ENCODE results near the gene VIPR1.
A peak's percentile ranks its signal among the peaks of the same experiment; 100 is the strongest.

The VIPR1 gene

DNA sequence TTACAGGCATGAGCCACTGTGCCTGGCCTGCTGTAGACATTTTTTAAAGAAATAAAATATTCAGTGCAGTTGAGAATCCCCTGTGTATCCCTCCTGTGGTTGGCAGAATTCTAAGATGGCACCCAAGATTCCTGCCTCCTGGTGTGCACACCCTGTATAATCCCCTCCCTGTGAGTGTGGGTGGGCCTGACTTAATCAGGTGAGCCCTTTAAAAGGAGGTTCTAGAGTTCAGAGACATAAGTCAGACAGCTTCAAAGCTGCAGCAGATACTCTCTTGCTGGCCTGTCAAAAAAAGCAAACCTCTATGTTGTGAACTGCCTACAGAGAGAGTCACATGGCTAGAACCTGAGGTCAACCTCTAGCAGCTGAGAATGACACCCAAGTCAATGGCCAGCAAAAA, 7.0 kb upstream of the VIPR1 start:
- Histone ChIP-seq H3K4me1 (ENCODE audit: control insufficient read depth, insufficient read depth, low read length, poor library complexity, severe bottlenecking) (peaks cover 8% of the 10 kb centered on the region), H3K27ac (ENCODE audit: low read depth, low read length, severe bottlenecking) (no peak overlapping the region), H3K9me3 (ENCODE audit: control insufficient read depth, low read length) (no peaks in the 10 kb centered on the region), H3K4me3 (ENCODE audit: extremely low read depth, insufficient read depth, low read length, poor library complexity, severe bottlenecking) (no peak overlapping the region), H3K36me3 (ENCODE audit: control insufficient read depth, insufficient read depth, low read length) (no peaks in the 10 kb centered on the region)

DNA sequence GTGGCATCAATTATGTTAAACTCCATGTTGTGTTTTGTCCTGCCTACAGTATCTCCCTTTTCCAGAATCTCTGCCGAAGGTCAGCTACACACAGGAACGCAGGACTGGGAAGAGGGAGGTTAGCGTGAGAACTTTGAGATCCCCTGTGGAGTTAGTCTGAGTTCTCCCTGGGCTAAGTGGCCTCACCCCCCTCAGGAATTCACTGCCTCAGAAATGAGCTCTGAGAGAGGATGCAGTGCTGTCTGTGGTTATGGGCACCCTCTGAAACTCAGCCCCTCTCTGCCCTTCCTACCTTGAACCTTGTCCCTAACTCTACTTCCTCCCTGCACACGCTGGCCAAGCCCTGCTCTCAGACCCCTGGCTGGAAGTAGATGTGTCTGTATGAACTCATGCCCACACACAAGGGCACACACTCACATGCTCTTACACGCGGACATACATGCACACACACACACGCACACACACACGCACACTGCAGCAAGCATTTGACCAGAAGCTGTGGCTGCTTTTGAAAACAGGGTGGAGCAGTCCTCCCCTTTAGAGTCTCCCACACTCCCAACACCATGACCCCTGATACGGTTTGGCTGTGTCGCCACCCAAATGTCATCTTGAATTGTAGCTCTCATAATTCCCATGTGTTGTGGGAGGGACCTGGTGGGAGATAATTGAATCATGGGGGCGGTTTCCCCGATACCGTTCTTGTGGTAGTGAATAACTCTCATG, 5.3 kb upstream of the VIPR1 start:
- Histone ChIP-seq H3K9me3 (ENCODE audit: control insufficient read depth, low read length) (no peaks in the 10 kb centered on the region), H3K4me1 (ENCODE audit: control insufficient read depth, insufficient read depth, low read length, poor library complexity, severe bottlenecking) (peaks cover 9% of the 10 kb centered on the region), H3K36me3 (ENCODE audit: control insufficient read depth, insufficient read depth, low read length) (no peaks in the 10 kb centered on the region), H3K27ac (ENCODE audit: low read depth, low read length, severe bottlenecking) (no peak overlapping the region), H3K4me3 (ENCODE audit: extremely low read depth, insufficient read depth, low read length, poor library complexity, severe bottlenecking) (no peak overlapping the region)
- WGBS, 2 experiments (ENCODE audit: insufficient coverage in 2 of 2): 83 to 92% methylated on average over 2 to 6 of the region's 13 CpGs

DNA sequence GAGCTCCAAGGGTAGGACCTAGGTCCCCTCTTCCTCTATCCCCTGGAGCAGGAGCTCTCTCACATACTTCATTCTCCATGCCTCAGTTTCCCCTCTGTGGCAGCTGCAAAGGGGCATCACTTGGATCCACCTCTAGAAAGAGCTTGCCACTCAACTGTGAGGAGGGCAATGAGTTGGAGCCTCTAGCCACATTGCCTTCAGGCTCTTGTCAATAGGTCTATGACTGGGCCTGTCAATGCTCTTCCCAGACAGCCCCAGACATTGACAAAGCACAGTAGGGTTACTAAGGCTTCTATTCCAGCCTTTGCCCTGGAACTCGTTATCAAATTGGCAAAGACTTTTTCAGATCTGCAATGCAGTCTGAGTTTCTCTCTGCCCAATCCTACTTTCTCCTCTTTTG, 4.4 kb upstream of the VIPR1 start:
- no peaks in the 10 kb centered on the region for H3K9me3 ChIP-seq (ENCODE audit: control insufficient read depth, low read length)
- H3K4me3 ChIP-seq (ENCODE audit: extremely low read depth, insufficient read depth, low read length, poor library complexity, severe bottlenecking): no peak overlapping the region

DNA sequence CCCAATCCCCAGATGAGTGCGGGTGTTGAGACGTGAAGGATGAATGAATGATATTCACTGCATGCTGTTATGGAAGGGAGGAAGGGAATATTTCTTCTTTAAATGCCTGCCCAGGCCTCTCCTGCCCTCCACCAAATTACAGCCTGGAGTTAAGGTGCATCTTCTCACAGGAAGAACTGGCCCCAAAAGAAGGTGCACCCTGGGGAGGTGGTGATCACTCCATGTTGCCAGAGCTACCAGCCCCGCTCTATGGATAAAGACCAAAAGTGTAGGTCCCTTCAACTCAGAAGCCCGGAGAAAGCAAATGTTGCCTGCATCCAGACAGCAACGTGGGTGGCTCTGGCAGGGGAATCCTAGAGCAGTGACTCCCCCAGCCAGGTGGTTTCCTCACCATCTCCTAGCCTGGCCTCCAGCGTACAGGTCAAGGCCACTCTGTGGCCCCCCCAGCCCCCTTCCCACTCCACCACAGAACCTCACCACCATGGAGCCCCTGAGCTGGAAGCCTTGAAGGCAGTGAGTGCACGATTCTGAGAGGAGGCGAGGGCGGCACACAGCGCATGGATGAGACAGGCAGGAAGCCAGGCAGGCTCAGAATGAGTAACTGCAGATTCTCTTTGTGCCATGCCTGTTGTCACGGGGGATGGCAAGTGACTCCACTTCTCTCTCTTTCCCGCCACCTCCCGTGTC, 3.5 kb upstream of the VIPR1 start:
- 85 to 96% methylated on average over 7 to 9 of the region's 13 CpGs for WGBS, 2 experiments (ENCODE audit: insufficient coverage in 2 of 2)

More for the DNA sequence above, 4.4 kb upstream of the VIPR1 start:
- no peaks in the 10 kb centered on the region for H3K36me3 ChIP-seq (ENCODE audit: control insufficient read depth, insufficient read depth, low read length)
- H3K4me1 ChIP-seq (ENCODE audit: control insufficient read depth, insufficient read depth, low read length, poor library complexity, severe bottlenecking): peaks cover 8% of the 10 kb centered on the region
- WGBS, 2 experiments (ENCODE audit: insufficient coverage in 2 of 2): 74 to 82% methylated on average over 1 of the region's 1 CpG
- no peak overlapping the region for H3K27ac ChIP-seq (ENCODE audit: low read depth, low read length, severe bottlenecking)

DNA sequence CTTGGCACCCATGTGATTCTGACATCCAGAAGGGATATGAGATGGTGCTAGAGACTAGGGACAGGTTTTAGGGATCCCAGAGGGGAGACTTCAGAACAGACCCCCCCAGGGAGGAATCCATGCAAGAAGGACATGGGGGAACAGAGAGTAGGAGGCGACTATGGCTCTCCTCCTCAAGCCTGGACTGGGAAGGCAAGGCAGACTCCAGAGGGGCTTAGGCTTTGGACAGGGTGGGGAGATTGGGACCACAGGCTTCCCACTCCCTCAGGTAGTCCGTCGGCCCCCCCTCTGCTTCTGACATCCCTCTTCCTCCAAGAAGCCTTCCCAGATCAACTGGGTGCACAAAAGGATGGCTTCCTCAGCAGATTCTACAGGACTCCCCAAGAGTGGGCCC, 3.0 kb upstream of the VIPR1 start:
- Histone ChIP-seq H3K36me3 (ENCODE audit: control insufficient read depth, insufficient read depth, low read length) (no peaks in the 10 kb centered on the region), H3K27ac (ENCODE audit: low read depth, low read length, severe bottlenecking) (no peak overlapping the region), H3K4me3 (ENCODE audit: extremely low read depth, insufficient read depth, low read length, poor library complexity, severe bottlenecking) (no peak overlapping the region), H3K4me1 (ENCODE audit: control insufficient read depth, insufficient read depth, low read length, poor library complexity, severe bottlenecking) (peaks cover 8% of the 10 kb centered on the region), H3K9me3 (ENCODE audit: control insufficient read depth, low read length) (no peaks in the 10 kb centered on the region)
- 81% methylated on average over 3 of the region's 3 CpGs; no CpG with 5 or more reads in 1 of the 2 experiments for WGBS, 2 experiments (ENCODE audit: insufficient coverage in 2 of 2)

More for the DNA sequence above, 3.5 kb upstream of the VIPR1 start:
- Histone ChIP-seq H3K9me3 (ENCODE audit: control insufficient read depth, low read length) (no peaks in the 10 kb centered on the region), H3K4me3 (ENCODE audit: extremely low read depth, insufficient read depth, low read length, poor library complexity, severe bottlenecking) (no peak overlapping the region), H3K27ac (ENCODE audit: low read depth, low read length, severe bottlenecking) (no peak overlapping the region), H3K36me3 (ENCODE audit: control insufficient read depth, insufficient read depth, low read length) (no peaks in the 10 kb centered on the region), H3K4me1 (ENCODE audit: control insufficient read depth, insufficient read depth, low read length, poor library complexity, severe bottlenecking) (peaks cover 8% of the 10 kb centered on the region)

DNA sequence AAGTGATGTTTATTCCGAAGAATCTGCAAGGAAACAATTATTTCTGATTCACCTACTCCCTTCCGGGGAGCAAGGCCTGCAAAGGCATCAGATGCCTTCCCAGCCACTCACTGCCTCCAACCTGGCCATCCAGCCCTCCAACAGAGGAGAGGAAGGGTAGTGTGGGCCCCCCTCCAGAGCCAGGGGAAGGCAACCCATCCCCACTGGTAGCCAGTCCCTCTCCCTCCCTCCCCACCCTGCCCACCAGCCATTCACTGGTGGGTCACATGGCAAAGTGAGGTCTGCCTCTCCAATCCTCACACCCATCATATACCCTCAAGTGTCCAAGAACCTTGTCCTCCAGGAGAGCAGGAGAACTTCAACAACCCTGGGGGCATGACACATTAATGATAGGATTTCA, 2.4 kb upstream of the VIPR1 start:
- WGBS, 2 experiments (ENCODE audit: insufficient coverage in 2 of 2): no CpG with 5 or more reads among the region's 2 CpGs
- H3K4me1 ChIP-seq (ENCODE audit: control insufficient read depth, insufficient read depth, low read length, poor library complexity, severe bottlenecking): peaks cover 8% of the 10 kb centered on the region
- H3K9me3 ChIP-seq (ENCODE audit: control insufficient read depth, low read length): no peaks in the 10 kb centered on the region
- no peaks in the 10 kb centered on the region for H3K36me3 ChIP-seq (ENCODE audit: control insufficient read depth, insufficient read depth, low read length)
- H3K27ac ChIP-seq (ENCODE audit: low read depth, low read length, severe bottlenecking): no peak overlapping the region
- H3K4me3 ChIP-seq (ENCODE audit: extremely low read depth, insufficient read depth, low read length, poor library complexity, severe bottlenecking): no peak overlapping the region

DNA sequence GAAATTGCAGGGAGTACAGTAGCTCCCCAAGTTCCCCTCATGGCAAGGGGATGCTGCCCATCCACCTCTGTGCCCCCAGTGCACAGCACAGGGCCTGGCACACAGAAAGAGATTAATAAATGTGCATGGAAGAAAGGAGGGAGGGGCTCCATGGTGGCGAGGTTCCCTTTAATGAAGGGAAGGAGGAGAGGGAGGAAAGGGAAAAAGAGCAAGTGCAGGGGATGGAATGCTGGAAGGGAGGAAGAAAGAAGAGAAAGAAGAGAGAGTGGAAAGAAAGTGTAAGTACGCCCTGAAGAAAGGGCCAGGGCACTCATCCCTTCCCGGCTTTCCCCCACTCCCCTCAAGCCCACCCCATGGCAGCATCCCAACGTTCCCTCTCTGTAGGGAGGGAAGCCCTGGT, 1.5 kb upstream of the VIPR1 start:
- Histone ChIP-seq H3K27ac (ENCODE audit: low read depth, low read length, severe bottlenecking) (no peak overlapping the region), H3K4me1 (ENCODE audit: control insufficient read depth, insufficient read depth, low read length, poor library complexity, severe bottlenecking) (peaks cover 8% of the 10 kb centered on the region), H3K9me3 (ENCODE audit: control insufficient read depth, low read length) (no peaks in the 10 kb centered on the region), H3K4me3 (ENCODE audit: extremely low read depth, insufficient read depth, low read length, poor library complexity, severe bottlenecking) (no peak overlapping the region), H3K36me3 (ENCODE audit: control insufficient read depth, insufficient read depth, low read length) (no peaks in the 10 kb centered on the region)
- 10 to 42% methylated on average over 1 to 2 of the region's 4 CpGs for WGBS, 2 experiments (ENCODE audit: insufficient coverage in 2 of 2)

DNA sequence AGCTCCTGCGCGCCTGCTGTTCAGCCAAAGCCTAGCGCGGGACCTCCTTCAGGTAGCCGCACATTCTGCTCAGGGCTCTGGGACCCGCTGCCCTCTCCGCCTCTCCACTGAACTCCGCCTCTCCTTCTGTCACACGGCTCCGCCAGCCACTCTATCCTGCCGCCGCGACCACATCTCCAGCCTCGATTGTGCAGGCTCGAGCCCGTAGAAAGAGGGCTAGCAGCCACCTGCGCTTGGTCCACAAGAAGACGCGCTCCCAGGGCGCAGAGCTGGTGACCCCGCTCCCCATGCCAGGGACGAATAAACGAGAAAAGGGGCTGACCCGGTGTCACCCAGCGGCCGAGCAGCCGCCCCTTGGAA, 1.1 kb upstream of the VIPR1 start:
- WGBS, 2 experiments (ENCODE audit: insufficient coverage in 2 of 2): 0 to 7% methylated on average over 18 to 27 of the region's 27 CpGs
- peak overlapping the region; percentile 43 for H3K4me3 ChIP-seq (ENCODE audit: extremely low read depth, insufficient read depth, low read length, poor library complexity, severe bottlenecking)
- no peaks in the 10 kb centered on the region for H3K36me3 ChIP-seq (ENCODE audit: control insufficient read depth, insufficient read depth, low read length)
- no peak overlapping the region for H3K27ac ChIP-seq (ENCODE audit: low read depth, low read length, severe bottlenecking)
- H3K9me3 ChIP-seq (ENCODE audit: control insufficient read depth, low read length): no peaks in the 10 kb centered on the region
- H3K4me1 ChIP-seq (ENCODE audit: control insufficient read depth, insufficient read depth, low read length, poor library complexity, severe bottlenecking): peaks cover 5% of the 10 kb centered on the region

DNA sequence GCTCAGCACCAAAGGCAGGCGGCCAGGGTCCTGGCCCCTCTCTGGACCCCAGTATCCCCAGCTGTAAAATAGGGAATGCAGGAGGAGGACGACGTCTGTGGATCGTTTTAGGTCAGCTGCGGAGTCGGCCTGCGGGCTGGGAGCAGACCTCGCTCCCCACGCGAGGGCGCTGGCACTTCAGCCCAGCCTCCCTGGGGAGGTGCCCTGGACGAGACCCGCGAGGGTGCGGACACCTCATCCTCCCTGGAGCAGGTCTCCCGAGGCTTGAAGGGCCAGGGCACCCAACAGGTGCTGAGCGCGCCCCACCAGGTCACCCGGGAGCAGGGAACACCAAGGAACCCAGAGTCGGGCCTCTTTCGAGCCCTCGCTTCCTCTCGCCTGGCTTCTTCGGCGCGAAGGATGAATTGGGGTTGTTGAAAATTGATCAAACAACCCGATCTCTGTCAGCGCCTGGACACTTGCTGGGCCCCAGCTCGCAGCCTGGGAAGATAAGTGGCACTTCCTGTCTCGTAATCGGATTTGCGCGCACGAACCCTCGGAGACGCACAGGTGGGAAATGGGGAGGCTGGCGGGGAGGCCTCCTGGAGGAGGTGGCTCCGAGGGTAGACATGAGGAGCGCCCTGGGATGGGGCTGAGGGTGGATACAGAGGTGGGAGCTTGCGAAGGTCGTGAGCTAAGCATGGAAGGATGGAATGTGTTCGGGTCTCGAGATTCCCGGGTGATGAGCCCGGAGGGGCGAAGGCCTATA, 588 bp upstream of the VIPR1 start:
- Histone ChIP-seq H3K36me3 (ENCODE audit: control insufficient read depth, insufficient read depth, low read length) (no peaks in the 10 kb centered on the region), H3K27ac (ENCODE audit: low read depth, low read length, severe bottlenecking) (no peak overlapping the region), H3K9me3 (ENCODE audit: control insufficient read depth, low read length) (no peaks in the 10 kb centered on the region), H3K4me1 (ENCODE audit: control insufficient read depth, insufficient read depth, low read length, poor library complexity, severe bottlenecking) (peaks cover 3% of the 10 kb centered on the region), H3K4me3 (ENCODE audit: extremely low read depth, insufficient read depth, low read length, poor library complexity, severe bottlenecking) (peak overlapping the region; percentile 43)
- WGBS, 2 experiments (ENCODE audit: insufficient coverage in 2 of 2): 1% methylated on average over 40 to 43 of the region's 46 CpGs

DNA sequence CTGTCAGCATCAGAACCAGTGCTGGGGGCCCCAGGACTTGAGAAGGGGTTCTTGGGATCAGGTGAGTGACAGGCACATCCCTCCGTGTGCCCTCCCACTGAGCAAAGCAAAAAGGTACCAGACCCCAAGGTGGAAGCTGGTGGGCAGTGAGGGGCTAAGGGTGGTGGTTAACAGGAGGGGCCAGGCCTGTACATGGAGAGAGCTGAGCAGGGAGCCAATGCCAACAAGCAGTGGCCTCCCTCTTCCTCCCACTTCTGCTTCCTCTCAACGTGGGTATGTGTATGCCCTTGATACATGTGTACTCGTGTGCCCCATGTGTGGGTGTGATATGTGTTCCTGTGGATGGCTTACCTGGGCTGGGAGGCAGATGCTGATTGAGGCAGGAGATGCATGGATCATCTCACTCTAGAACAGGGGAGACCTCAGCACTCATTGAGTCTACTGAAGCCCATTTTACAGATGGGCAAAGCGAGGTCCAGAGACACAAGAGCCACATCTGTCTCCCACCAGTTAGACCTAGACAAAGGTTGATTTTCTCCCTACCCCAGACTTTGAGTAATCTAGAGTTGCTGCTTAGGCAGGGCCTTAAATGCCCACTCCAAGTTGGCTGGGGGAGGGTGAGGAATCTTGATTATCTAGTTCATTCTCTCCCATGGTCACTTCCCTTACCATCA, 945 bp downstream of the VIPR1 start:
- Histone ChIP-seq H3K9me3 (ENCODE audit: control insufficient read depth, low read length) (no peaks in the 10 kb centered on the region), H3K27ac (ENCODE audit: low read depth, low read length, severe bottlenecking) (no peak overlapping the region), H3K36me3 (ENCODE audit: control insufficient read depth, insufficient read depth, low read length) (no peaks in the 10 kb centered on the region), H3K4me3 (ENCODE audit: extremely low read depth, insufficient read depth, low read length, poor library complexity, severe bottlenecking) (no peak overlapping the region), H3K4me1 (ENCODE audit: control insufficient read depth, insufficient read depth, low read length, poor library complexity, severe bottlenecking) (peaks cover 3% of the 10 kb centered on the region)
- WGBS, 2 experiments (ENCODE audit: insufficient coverage in 2 of 2): 86 to 89% methylated on average over 2 of the region's 4 CpGs

All from mesodermal cell (in vitro differentiated cells).